ENCODE results near the gene FAM181A.

DNA sequence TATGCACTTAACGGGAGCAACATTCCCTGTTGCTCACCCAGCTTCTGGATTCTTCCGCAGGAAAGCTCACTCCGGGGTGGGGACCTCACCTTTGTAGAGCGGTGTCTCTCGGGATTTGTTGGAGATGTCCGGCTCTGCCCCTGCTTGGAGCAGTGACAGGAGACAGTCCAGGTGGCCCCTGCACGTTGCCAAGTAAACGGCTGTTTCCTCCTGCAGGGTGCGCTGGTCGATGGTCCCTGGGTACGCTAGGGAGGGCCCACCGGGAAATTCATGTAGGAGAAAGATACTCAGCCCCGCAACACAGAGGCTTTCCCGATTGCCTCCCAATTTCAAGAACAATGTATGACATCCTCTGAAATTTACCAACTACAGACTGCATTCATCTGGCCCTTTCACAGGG lies 26.1 kb downstream of the FAM181A start:
- TF ChIP-seq, protein P1, sequence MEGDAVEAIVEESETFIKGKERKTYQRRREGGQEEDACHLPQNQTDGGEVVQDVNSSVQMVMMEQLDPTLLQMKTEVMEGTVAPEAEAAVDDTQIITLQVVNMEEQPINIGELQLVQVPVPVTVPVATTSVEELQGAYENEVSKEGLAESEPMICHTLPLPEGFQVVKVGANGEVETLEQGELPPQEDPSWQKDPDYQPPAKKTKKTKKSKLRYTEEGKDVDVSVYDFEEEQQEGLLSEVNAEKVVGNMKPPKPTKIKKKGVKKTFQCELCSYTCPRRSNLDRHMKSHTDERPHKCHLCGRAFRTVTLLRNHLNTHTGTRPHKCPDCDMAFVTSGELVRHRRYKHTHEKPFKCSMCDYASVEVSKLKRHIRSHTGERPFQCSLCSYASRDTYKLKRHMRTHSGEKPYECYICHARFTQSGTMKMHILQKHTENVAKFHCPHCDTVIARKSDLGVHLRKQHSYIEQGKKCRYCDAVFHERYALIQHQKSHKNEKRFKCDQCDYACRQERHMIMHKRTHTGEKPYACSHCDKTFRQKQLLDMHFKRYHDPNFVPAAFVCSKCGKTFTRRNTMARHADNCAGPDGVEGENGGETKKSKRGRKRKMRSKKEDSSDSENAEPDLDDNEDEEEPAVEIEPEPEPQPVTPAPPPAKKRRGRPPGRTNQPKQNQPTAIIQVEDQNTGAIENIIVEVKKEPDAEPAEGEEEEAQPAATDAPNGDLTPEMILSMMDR (IDR thresholded peaks at IDR 0.05; ENCODE audit: insufficient read depth, low read length): no peak
- TF ChIP-seq POLR2AphosphoS5 (IDR thresholded peaks at IDR 0.05; ENCODE audit: low read depth): no peak
- TF ChIP-seq, protein P2, sequence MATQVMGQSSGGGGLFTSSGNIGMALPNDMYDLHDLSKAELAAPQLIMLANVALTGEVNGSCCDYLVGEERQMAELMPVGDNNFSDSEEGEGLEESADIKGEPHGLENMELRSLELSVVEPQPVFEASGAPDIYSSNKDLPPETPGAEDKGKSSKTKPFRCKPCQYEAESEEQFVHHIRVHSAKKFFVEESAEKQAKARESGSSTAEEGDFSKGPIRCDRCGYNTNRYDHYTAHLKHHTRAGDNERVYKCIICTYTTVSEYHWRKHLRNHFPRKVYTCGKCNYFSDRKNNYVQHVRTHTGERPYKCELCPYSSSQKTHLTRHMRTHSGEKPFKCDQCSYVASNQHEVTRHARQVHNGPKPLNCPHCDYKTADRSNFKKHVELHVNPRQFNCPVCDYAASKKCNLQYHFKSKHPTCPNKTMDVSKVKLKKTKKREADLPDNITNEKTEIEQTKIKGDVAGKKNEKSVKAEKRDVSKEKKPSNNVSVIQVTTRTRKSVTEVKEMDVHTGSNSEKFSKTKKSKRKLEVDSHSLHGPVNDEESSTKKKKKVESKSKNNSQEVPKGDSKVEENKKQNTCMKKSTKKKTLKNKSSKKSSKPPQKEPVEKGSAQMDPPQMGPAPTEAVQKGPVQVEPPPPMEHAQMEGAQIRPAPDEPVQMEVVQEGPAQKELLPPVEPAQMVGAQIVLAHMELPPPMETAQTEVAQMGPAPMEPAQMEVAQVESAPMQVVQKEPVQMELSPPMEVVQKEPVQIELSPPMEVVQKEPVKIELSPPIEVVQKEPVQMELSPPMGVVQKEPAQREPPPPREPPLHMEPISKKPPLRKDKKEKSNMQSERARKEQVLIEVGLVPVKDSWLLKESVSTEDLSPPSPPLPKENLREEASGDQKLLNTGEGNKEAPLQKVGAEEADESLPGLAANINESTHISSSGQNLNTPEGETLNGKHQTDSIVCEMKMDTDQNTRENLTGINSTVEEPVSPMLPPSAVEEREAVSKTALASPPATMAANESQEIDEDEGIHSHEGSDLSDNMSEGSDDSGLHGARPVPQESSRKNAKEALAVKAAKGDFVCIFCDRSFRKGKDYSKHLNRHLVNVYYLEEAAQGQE (IDR thresholded peaks at IDR 0.05; ENCODE audit: insufficient replicate concordance, low read depth): no peak
- TF ChIP-seq GABPA (IDR thresholded peaks at IDR 0.05; ENCODE audit: low read depth): no peak
- no peak for TF ChIP-seq SPI1 (IDR thresholded peaks at IDR 0.05; ENCODE audit: borderline replicate concordance, low read depth)
